Measurements from ENCODE around the gene ADRM1. TPM values are rescaled to one million over a fixed set of nuclear protein-coding genes. Genes with fewer than 3 reads are reported as not detected.

ADRM1 gene
- total RNA-seq, 1 experiment from 2014 or later: 127 TPM

GRCh38 chr20:62317167-62317655 is 14.4 kb downstream of the ADRM1 start:
- ChIA-PET CTCF (interaction anchor here (0.9 to 1.8 kb wide), 3 partner anchors 11 to 65 kb away, joined by 3 to 10 read pairs (median 5); no protein-coding TSS in a partner anchor), POLR2A (interaction anchor here (3.9 kb wide), 1 partner anchor 11 kb away, joined by 32 read pairs; no protein-coding TSS in a partner anchor)
- Mint-ChIP-seq H3K4me1 (ENCODE audit: insufficient read depth, unreplicated experiment) (peaks cover 5% of the 10 kb centered on the region), H3K36me3 (ENCODE audit: insufficient read depth, unreplicated experiment) (peaks cover 90% of the 10 kb centered on the region), H3K27ac (ENCODE audit: low read depth, unreplicated experiment) (no peak overlapping the region), H3K27me3 (ENCODE audit: insufficient read depth, unreplicated experiment) (no peaks in the 10 kb centered on the region), H3K9me3 (ENCODE audit: unreplicated experiment) (no peaks in the 10 kb centered on the region), H3K4me3 (ENCODE audit: unreplicated experiment) (no peak overlapping the region)
- TF ChIP-seq CTCF (IDR thresholded peaks at IDR 0.05; ENCODE audit: unreplicated experiment): no peak
- no peak for DNase-seq (ENCODE audit: unreplicated experiment)
- no TSS peak for BruUV-seq (replicated peaks)
- intact Hi-C loops (cut with micrococcal nuclease): no loop called here

- POLR2A ChIA-PET: interaction anchor here (0.8 to 1.5 kb wide), 7 partner anchors 9 to 46 kb away, joined by 3 to 10 read pairs (median 4); partner anchors contain the start of gene ADRM1
- CTCF ChIA-PET: no interaction called here
- BruUV-seq (replicated peaks): no TSS peak
- DNase-seq (ENCODE audit: unreplicated experiment): no peak
- Mint-ChIP-seq H3K27ac (ENCODE audit: low read depth, unreplicated experiment) (no peak overlapping the region), H3K4me3 (ENCODE audit: unreplicated experiment) (no peak overlapping the region), H3K9me3 (ENCODE audit: unreplicated experiment) (no peaks in the 10 kb centered on the region), H3K36me3 (ENCODE audit: insufficient read depth, unreplicated experiment) (peaks cover 90% of the 10 kb centered on the region), H3K27me3 (ENCODE audit: insufficient read depth, unreplicated experiment) (no peaks in the 10 kb centered on the region), H3K4me1 (ENCODE audit: insufficient read depth, unreplicated experiment) (peaks cover 5% of the 10 kb centered on the region)
- no peak for TF ChIP-seq CTCF (IDR thresholded peaks at IDR 0.05; ENCODE audit: unreplicated experiment)
- intact Hi-C loops (cut with micrococcal nuclease): no loop called here
These were observed 15.9 kb downstream of the ADRM1 start for GRCh38 chr20:62318400-62319345.

- Mint-ChIP-seq H3K27ac (ENCODE audit: low read depth, unreplicated experiment) (no peak overlapping the region), H3K4me1 (ENCODE audit: insufficient read depth, unreplicated experiment) (peaks cover 5% of the 10 kb centered on the region), H3K27me3 (ENCODE audit: insufficient read depth, unreplicated experiment) (no peaks in the 10 kb centered on the region), H3K9me3 (ENCODE audit: unreplicated experiment) (no peaks in the 10 kb centered on the region), H3K4me3 (ENCODE audit: unreplicated experiment) (no peak overlapping the region), H3K36me3 (ENCODE audit: insufficient read depth, unreplicated experiment) (peaks cover 88% of the 10 kb centered on the region)
- CTCF ChIA-PET: interaction anchor here (1.6 kb wide), 1 partner anchor 63 kb away, joined by 6 read pairs; no protein-coding TSS in a partner anchor
- no peak for DNase-seq (ENCODE audit: unreplicated experiment)
- no TSS peak for BruUV-seq (replicated peaks)
- no peak for TF ChIP-seq CTCF (IDR thresholded peaks at IDR 0.05; ENCODE audit: unreplicated experiment)
- POLR2A ChIA-PET: interaction anchor here (1.0 to 1.5 kb wide), 5 partner anchors 8 to 46 kb away, joined by 3 to 10 read pairs (median 3); no protein-coding TSS in a partner anchor
- intact Hi-C loops (cut with micrococcal nuclease): no loop called here
These were observed 16.6 kb downstream of the ADRM1 start for GRCh38 chr20:62319346-62319909.

All from MCF 10A (cell line).